Measurements from ENCODE around the gene DSC1.

DSC1 gene

GRCh38 chr18:31102025-31102684, 60.5 kb downstream of the DSC1 start, which contains the start of gene DSC2:
TSS of gene DSC2 (minus strand) at chr18:31102421. CDS start at chr18:31101971, 450 bp downstream.
- DNase-seq, result no peak

DNA sequence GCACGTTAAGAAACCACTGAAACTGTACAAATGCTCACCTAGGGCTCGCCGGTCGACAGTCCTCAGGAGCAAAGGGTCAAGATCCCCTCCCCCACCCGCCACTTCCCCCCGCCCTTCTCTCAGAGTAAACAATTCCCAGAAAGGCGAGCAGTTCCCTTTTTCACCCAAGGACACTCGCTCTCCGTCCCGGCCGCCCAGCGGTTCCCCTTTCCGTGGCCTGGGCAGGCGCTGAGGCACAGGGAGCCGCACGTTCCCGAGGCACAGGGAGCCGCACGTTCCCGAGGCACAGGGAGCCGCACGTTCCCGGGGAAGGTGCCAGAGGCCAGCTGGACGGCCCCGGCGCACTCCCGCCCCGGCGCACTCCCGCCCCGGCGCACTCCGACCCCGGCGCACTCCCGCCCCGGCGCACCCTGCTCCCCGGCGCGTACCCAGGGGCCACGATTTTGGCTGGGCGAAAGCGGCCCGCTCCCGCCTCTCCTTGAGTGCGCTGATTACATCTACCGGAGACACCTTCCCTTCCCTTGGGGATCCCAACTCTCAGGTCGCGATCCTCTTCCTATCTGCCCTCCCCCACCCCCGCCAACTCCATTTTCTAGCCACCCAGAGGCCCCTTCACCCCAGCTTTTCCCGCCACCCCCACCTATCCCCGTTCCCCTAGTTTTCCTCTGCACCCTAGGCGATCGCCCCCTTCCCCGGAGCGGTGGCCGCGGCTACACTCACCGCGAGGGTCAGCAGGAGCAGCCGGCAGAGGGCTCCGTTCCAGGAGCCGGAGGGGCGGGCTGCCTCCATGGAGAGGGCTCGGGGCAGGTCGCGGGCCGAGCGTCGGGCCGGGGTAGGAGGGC, 61.3 kb downstream of the DSC1 start:
- no peak for DNase-seq

- no peak for DNase-seq
These were observed 62.0 kb downstream of the DSC1 start for GRCh38 chr18:31100436-31101182.

DNA sequence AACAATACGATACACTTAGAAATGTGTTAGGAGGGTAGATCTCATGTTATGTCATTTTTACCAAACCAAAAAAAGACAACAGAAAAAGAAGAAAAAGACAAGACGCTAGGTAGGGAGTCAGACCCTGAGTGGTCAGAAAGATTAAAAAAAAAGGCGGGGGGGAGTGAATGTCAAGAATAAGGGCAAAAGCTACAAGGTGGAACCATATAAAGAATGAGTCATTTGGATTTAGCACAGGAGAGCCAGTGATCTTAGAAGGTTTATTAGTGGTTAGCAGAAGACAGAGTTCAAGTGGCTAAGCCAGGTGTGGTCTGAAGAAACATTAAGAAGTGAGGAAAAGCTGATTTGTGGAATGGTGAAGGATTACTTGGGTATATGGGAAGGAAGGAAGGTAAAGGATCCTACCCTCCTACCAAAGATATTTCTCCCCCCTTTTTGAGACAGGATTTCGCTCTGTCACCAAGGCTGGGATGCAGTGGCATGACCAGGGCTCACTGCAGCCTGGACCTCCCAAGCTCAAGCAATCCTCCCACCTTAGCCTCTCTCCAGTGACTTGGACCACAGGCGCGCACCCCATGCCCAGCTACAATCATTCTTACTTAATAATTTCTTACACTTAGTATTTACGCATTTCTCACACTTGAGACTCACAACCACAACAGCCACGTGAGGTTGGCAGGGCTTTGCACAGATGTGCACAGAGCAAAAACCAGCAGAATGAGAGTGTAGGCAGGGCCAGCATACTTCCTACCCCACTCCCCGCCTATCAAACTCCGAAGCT, 63.0 kb downstream of the DSC1 start:
- DNase-seq, result no peak

DNA sequence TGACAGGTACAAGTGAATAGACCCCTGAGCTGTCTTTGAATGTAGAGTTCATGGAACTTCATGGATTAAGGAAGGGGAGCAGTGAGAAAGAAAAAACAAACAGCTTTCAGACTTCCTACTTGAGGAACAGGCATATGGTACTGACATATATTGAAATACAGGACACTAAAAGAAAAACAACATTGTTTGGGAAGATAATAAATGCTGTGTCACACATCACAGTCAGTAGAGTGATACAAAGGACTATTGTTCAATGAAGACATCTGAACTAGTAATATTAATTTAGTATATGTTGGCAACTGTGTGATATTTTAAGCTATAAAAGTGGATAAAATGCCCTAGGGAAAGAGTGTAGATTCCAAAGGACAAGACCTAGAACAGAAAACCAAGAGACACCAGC, 63.8 kb downstream of the DSC1 start:
- DNase-seq, result no peak

DNA sequence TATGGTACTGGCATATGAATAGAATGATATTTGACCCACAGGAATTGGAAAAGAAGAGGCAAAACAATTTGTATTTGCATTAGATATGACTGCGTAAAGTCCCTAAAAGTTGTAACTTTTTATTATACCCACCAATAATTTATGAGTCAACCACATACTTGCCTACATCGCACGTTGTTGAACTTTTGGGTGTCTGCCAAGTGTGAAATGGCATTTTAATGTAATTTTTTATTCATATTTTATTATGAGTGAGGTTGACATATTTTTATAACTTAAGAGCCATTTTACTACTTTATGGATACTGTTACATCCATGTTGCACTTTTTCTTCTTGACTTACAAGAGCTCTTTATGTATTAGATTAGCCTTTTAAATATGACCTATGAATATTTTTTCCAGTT, 65.0 kb downstream of the DSC1 start:
- no peak for DNase-seq

DNA sequence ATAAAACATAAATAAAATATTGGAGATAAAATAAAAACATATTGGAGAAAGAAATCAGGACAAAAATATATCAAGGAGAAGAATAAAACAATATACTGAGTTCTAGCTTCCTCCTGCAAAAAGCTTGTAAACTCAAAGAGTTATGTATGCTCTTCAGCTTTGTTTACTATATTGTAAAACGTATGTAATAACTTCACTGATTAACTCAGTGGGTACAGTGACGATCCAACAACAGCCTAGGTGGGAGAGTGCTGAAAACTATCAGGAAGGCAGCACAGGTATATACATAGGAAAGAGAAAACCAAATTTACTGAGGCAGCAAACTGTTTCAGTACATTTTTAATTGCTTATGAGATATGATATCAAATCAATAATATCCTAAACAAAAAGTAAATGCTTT, 68.8 kb downstream of the DSC1 start:
- DNase-seq, result no peak

DNA sequence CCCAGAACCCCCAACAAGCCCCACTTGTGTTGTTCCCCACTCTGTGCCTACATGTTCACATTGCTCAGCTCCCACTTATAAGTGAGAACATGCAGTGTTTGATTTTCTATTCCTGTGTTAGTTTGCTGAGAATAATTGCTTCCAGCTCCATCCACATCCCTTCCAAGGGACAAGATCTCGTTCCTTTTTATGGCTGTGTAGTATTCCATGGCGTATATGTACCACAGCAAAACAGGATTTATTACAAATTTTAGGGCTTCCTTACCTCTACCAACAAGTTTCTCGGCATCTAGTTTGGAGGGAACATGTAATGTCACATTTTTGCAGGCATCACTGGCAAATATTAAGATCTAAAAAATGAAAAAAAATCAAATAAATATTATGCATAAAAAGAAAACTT, 69.4 kb downstream of the DSC1 start:
- DNase-seq, result no peak

GRCh38 chr18:31091350-31091749, 71.3 kb downstream of the DSC1 start:
- no peak for DNase-seq

- DNase-seq, result no peak
These were observed 74.1 kb downstream of the DSC1 start for GRCh38 chr18:31088532-31088931.

- no peak for DNase-seq
These were observed 82.7 kb downstream of the DSC1 start for GRCh38 chr18:31079973-31080372.

Measured in activated CD4-positive, CD25-positive, alpha-beta regulatory T cell treated with anti-CD3 and anti-CD28 coated beads, Interleukin-2, amount 50 U/mL, for 72 hours (primary cell).